ENCODE measurements around the gene DTNBP1. TPM values are rescaled to one million over a fixed set of nuclear protein-coding genes. Genes with fewer than 3 reads are reported as not detected.

DTNBP1 gene
- total and polyA plus RNA-seq, 2 of the 13 experiments (the other 11 are each of a cell fraction or from before 2014, with no cell fraction given): 6.6 to 19.1 TPM

DNA sequence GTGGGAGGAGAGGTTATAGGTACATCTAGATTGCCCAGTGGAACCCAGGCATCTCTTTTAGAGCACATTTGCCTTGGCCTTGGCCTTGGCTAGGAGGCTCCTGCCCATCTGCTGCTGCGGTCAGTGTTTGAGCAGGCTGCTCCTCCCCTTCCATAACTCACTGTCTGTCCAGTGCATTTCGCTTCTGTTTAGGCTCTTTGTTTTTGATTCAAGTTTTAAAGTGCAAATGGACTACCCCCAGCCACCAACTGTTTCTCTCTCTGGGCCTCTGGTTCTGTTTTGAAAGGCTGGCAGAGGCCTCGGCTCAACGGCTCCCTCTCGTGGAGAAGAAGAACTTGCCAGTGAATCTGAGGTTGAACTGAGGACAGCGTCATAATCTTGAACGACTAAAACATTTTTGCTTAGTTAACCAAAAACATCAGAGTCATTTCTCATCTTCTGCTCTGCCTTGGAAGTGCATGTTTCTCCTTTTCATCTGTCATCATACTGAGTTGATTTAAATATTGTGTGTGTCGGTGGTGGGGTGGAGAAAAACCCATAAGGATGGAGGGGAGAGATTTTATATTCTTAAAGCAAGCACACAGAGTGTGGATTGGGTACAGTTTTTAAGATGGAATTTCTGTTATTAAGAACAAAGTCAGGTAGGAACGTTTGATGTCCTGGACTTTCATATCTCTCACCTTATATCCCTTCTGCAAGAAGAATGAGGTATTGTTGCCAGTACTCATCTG lies 171.4 kb downstream of the DTNBP1 start (continued):
- TF ChIP-seq TBP (CRISPR knock-in tag; IDR thresholded peaks at IDR 0.05) (no peak), ZSCAN31 (CRISPR knock-in tag; IDR thresholded peaks at IDR 0.05; ENCODE audit: low read depth) (peak; percentile 68), DMAP1 (CRISPR knock-in tag; IDR thresholded peaks at IDR 0.05) (no peak), ZNF614 (CRISPR knock-in tag; IDR thresholded peaks at IDR 0.05; ENCODE audit: borderline replicate concordance) (peak; percentile 38; the same call in 1 of the 2 replicates), ZNF331 (CRISPR knock-in tag; IDR thresholded peaks at IDR 0.05) (peak; percentile 38; the same call in 1 of the 2 replicates), ZNF446 (CRISPR knock-in tag; IDR thresholded peaks at IDR 0.05) (no peak), RFXAP (CRISPR knock-in tag; IDR thresholded peaks at IDR 0.05; ENCODE audit: borderline replicate concordance) (peak; percentile 36; the same call in 1 of the 2 replicates), CAMTA2 (CRISPR knock-in tag; IDR thresholded peaks at IDR 0.05; ENCODE audit: borderline replicate concordance) (no peak), TCF12 (IDR thresholded peaks at IDR 0.05) (no peak), TCF12 (CRISPR knock-in tag; IDR thresholded peaks at IDR 0.05) (no peak), TAF15 (IDR thresholded peaks at IDR 0.05; ENCODE audit: low read depth, low read length, poor library complexity, severe bottlenecking) (no peak), SIX4 (CRISPR knock-in tag; IDR thresholded peaks at IDR 0.05) (0 out of 2 replicates have a peak, but pooled peaks have one; percentile 18), GPN1 (CRISPR knock-in tag; IDR thresholded peaks at IDR 0.05; ENCODE audit: borderline replicate concordance) (no peak)
- TF ChIP-seq, protein P1, sequence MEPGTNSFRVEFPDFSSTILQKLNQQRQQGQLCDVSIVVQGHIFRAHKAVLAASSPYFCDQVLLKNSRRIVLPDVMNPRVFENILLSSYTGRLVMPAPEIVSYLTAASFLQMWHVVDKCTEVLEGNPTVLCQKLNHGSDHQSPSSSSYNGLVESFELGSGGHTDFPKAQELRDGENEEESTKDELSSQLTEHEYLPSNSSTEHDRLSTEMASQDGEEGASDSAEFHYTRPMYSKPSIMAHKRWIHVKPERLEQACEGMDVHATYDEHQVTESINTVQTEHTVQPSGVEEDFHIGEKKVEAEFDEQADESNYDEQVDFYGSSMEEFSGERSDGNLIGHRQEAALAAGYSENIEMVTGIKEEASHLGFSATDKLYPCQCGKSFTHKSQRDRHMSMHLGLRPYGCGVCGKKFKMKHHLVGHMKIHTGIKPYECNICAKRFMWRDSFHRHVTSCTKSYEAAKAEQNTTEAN (CRISPR knock-in tag; conservative IDR thresholded peaks at IDR 0.05): no peak
- TF ChIP-seq, protein P2, sequence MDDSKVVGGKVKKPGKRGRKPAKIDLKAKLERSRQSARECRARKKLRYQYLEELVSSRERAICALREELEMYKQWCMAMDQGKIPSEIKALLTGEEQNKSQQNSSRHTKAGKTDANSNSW (CRISPR knock-in tag; IDR thresholded peaks at IDR 0.05; ENCODE audit: borderline replicate concordance): no peak
- TF ChIP-seq, protein P3, sequence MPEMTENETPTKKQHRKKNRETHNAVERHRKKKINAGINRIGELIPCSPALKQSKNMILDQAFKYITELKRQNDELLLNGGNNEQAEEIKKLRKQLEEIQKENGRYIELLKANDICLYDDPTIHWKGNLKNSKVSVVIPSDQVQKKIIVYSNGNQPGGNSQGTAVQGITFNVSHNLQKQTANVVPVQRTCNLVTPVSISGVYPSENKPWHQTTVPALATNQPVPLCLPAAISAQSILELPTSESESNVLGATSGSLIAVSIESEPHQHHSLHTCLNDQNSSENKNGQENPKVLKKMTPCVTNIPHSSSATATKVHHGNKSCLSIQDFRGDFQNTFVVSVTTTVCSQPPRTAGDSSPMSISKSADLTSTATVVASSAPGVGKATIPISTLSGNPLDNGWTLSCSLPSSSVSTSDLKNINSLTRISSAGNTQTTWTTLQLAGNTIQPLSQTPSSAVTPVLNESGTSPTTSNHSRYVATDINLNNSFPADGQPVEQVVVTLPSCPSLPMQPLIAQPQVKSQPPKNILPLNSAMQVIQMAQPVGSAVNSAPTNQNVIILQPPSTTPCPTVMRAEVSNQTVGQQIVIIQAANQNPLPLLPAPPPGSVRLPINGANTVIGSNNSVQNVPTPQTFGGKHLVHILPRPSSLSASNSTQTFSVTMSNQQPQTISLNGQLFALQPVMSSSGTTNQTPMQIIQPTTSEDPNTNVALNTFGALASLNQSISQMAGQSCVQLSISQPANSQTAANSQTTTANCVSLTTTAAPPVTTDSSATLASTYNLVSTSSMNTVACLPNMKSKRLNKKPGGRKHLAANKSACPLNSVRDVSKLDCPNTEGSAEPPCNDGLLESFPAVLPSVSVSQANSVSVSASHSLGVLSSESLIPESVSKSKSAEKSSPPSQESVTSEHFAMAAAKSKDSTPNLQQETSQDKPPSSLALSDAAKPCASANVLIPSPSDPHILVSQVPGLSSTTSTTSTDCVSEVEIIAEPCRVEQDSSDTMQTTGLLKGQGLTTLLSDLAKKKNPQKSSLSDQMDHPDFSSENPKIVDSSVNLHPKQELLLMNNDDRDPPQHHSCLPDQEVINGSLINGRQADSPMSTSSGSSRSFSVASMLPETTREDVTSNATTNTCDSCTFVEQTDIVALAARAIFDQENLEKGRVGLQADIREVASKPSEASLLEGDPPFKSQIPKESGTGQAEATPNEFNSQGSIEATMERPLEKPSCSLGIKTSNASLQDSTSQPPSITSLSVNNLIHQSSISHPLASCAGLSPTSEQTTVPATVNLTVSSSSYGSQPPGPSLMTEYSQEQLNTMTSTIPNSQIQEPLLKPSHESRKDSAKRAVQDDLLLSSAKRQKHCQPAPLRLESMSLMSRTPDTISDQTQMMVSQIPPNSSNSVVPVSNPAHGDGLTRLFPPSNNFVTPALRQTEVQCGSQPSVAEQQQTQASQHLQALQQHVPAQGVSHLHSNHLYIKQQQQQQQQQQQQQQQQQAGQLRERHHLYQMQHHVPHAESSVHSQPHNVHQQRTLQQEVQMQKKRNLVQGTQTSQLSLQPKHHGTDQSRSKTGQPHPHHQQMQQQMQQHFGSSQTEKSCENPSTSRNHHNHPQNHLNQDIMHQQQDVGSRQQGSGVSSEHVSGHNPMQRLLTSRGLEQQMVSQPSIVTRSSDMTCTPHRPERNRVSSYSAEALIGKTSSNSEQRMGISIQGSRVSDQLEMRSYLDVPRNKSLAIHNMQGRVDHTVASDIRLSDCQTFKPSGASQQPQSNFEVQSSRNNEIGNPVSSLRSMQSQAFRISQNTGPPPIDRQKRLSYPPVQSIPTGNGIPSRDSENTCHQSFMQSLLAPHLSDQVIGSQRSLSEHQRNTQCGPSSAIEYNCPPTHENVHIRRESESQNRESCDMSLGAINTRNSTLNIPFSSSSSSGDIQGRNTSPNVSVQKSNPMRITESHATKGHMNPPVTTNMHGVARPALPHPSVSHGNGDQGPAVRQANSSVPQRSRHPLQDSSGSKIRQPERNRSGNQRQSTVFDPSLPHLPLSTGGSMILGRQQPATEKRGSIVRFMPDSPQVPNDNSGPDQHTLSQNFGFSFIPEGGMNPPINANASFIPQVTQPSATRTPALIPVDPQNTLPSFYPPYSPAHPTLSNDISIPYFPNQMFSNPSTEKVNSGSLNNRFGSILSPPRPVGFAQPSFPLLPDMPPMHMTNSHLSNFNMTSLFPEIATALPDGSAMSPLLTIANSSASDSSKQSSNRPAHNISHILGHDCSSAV (CRISPR knock-in tag; IDR thresholded peaks at IDR 0.05; ENCODE audit: borderline replicate concordance): no peak
- TF ChIP-seq, protein P4, sequence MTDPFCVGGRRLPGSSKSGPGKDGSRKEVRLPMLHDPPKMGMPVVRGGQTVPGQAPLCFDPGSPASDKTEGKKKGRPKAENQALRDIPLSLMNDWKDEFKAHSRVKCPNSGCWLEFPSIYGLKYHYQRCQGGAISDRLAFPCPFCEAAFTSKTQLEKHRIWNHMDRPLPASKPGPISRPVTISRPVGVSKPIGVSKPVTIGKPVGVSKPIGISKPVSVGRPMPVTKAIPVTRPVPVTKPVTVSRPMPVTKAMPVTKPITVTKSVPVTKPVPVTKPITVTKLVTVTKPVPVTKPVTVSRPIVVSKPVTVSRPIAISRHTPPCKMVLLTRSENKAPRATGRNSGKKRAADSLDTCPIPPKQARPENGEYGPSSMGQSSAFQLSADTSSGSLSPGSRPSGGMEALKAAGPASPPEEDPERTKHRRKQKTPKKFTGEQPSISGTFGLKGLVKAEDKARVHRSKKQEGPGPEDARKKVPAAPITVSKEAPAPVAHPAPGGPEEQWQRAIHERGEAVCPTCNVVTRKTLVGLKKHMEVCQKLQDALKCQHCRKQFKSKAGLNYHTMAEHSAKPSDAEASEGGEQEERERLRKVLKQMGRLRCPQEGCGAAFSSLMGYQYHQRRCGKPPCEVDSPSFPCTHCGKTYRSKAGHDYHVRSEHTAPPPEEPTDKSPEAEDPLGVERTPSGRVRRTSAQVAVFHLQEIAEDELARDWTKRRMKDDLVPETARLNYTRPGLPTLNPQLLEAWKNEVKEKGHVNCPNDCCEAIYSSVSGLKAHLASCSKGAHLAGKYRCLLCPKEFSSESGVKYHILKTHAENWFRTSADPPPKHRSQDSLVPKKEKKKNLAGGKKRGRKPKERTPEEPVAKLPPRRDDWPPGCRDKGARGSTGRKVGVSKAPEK (CRISPR knock-in tag; IDR thresholded peaks at IDR 0.05; ENCODE audit: borderline replicate concordance): no peak

All from HepG2 (cell line).